ENCODE data around the gene ASB7.

ASB7 gene

DNA sequence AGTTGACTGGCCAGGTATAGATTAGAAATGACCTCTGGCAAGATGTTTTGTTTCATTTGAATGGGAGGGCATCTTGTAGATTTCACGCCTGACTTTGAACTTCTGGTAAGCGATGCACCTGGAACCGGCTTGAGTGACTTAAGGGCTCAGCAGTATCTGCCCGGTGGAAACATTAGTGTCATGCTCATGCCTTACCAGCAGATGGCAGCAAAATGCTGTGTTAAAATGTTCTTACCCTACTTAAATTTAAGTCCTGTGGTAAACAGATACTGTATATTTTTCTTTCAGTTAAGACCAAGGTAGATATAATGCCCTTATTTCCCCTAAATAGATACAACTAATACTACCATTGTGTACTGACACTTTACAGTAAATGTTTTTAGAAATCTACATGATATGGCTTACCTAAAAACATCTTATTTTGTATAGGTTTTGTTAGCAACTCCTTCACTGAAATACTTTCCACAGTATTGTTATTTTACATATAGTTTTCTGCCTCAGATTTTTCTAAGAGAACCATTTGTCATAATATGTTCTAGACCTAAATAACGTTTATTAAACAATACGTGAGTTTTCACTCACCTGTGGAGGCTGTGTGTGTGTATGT, 25.5 kb downstream of the ASB7 start:
- H3K4me1 ChIP-seq (ENCODE audit: control extremely low read depth in 1 of 4, control insufficient read depth in 4 of 4, insufficient read depth in 4 of 4, low read length in 3 of 4): no peaks in the 10 kb centered on the region
- CTCF ChIA-PET: interaction anchor here (0.9 to 1.5 kb wide), 6 partner anchors 38 to 380 kb away, joined by 3 to 10 read pairs (median 4); no protein-coding TSS in a partner anchor
- POLR2A ChIA-PET: no interaction called here
- no peaks in the 10 kb centered on the region for H3K9me3 ChIP-seq (ENCODE audit: control extremely low read depth in 1 of 5, control insufficient read depth in 4 of 5, insufficient read depth in 2 of 5, low read depth in 1 of 5, low read length in 4 of 5)
- H3K36me3 ChIP-seq (ENCODE audit: control insufficient read depth in 4 of 4, insufficient read depth in 4 of 4, low read length in 3 of 4): peaks cover 8 to 35% (median 21%) of the 10 kb centered on the region in 4 experiments
- WGBS (ENCODE audit: insufficient coverage): 22% methylated on average over 4 of the region's 6 CpGs
- peak; percentile 78 to 88 (median 84) for DNase-seq
- no peaks in the 10 kb centered on the region for H3K27me3 ChIP-seq (replicated peaks in 2 of 5; ENCODE audit: control insufficient read depth in 4 of 5, insufficient read depth in 5 of 5, low read length in 4 of 5)
- H3K27ac ChIP-seq (ENCODE audit: insufficient read depth in 1 of 2, low read depth in 1 of 2, low read length in 2 of 2, poor library complexity in 1 of 2, severe bottlenecking in 2 of 2): no peak overlapping the region
- no peak overlapping the region for H3K4me3 ChIP-seq (ENCODE audit: control insufficient read depth in 1 of 7, extremely low read depth in 1 of 7, insufficient read depth in 4 of 7, low read depth in 2 of 7, low read length in 6 of 7)

DNA sequence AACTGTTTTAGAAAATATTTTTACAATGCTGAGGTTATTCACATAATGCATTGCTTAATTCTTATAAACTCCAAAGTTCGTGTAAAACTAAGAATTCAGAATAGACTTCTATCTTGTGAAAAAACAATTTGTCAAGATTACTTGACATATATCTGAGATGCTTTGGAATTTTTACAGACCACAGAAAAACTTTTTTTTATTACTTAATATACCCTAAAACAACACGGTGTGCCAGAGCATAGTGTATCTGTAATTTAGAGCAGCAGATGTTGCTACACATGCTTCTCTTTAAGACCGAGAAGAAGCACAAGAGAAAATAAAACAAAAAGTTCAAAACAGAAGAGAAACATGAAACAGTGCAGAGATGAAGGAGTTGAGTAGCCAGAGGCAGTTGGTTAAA, 26.4 kb downstream of the ASB7 start:
- ChIA-PET POLR2A (no interaction called here), CTCF (interaction anchor here (2.0 kb wide), 1 partner anchor 244 kb away, joined by 6 read pairs; no protein-coding TSS in a partner anchor)
- Histone ChIP-seq H3K36me3 (ENCODE audit: control insufficient read depth in 4 of 4, insufficient read depth in 4 of 4, low read length in 3 of 4) (peaks cover 8 to 35% (median 23%) of the 10 kb centered on the region in 4 experiments), H3K4me3 (ENCODE audit: control insufficient read depth in 1 of 7, extremely low read depth in 1 of 7, insufficient read depth in 4 of 7, low read depth in 2 of 7, low read length in 6 of 7) (no peak overlapping the region), H3K27ac (ENCODE audit: insufficient read depth in 1 of 2, low read depth in 1 of 2, low read length in 2 of 2, poor library complexity in 1 of 2, severe bottlenecking in 2 of 2) (no peak overlapping the region), H3K4me1 (ENCODE audit: control extremely low read depth in 1 of 4, control insufficient read depth in 4 of 4, insufficient read depth in 4 of 4, low read length in 3 of 4) (peaks cover 0 to 2% (median 0%) of the 10 kb centered on the region in 4 experiments), H3K27me3 (replicated peaks in 2 of 5; ENCODE audit: control insufficient read depth in 4 of 5, insufficient read depth in 5 of 5, low read length in 4 of 5) (no peaks in the 10 kb centered on the region), H3K9me3 (ENCODE audit: control extremely low read depth in 1 of 5, control insufficient read depth in 4 of 5, insufficient read depth in 2 of 5, low read depth in 1 of 5, low read length in 4 of 5) (no peaks in the 10 kb centered on the region)
- 86% methylated on average over 2 of the region's 3 CpGs for WGBS (ENCODE audit: insufficient coverage)
- DNase-seq: no peak

DNA sequence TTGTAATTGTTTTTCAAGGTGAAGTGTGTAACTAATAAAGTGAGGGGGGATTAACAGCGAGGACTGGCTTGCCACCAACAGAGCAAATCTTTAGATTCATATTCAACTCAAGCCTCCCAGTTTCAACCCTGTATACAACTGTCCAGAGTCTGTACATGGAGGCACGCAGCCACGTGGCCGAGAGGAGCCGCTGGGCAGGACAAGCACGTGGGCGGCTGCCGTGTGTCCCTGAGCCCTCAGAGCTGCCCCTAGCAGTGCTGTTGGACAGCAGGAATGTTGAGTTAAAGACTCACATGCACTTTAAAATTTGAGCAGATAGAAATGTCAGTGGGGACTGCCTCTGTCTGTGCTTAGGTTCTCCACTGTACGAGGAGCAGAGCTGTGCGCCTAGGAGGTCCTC, 29.4 kb downstream of the ASB7 start:
- ChIA-PET CTCF (interaction anchor here (0.9 to 1.2 kb wide), 5 partner anchors 10 to 376 kb away, joined by 3 to 6 read pairs (median 3); no protein-coding TSS in a partner anchor), POLR2A (no interaction called here)
- no peak for DNase-seq
- no peaks in the 10 kb centered on the region for H3K27me3 ChIP-seq (replicated peaks in 2 of 5; ENCODE audit: control insufficient read depth in 4 of 5, insufficient read depth in 5 of 5, low read length in 4 of 5)
- H3K4me1 ChIP-seq (ENCODE audit: control extremely low read depth in 1 of 4, control insufficient read depth in 4 of 4, insufficient read depth in 4 of 4, low read length in 3 of 4): peaks cover 0 to 3% (median 0%) of the 10 kb centered on the region in 4 experiments
- 96% methylated on average over 9 of the region's 10 CpGs for WGBS (ENCODE audit: insufficient coverage)
- no peaks in the 10 kb centered on the region for H3K9me3 ChIP-seq (ENCODE audit: control extremely low read depth in 1 of 5, control insufficient read depth in 4 of 5, insufficient read depth in 2 of 5, low read depth in 1 of 5, low read length in 4 of 5)
- H3K27ac ChIP-seq (ENCODE audit: insufficient read depth in 1 of 2, low read depth in 1 of 2, low read length in 2 of 2, poor library complexity in 1 of 2, severe bottlenecking in 2 of 2): no peak overlapping the region
- no peak overlapping the region for H3K4me3 ChIP-seq (ENCODE audit: control insufficient read depth in 1 of 7, extremely low read depth in 1 of 7, insufficient read depth in 4 of 7, low read depth in 2 of 7, low read length in 6 of 7)
- peaks cover 8 to 35% (median 23%) of the 10 kb centered on the region in 4 experiments for H3K36me3 ChIP-seq (ENCODE audit: control insufficient read depth in 4 of 4, insufficient read depth in 4 of 4, low read length in 3 of 4)

DNA sequence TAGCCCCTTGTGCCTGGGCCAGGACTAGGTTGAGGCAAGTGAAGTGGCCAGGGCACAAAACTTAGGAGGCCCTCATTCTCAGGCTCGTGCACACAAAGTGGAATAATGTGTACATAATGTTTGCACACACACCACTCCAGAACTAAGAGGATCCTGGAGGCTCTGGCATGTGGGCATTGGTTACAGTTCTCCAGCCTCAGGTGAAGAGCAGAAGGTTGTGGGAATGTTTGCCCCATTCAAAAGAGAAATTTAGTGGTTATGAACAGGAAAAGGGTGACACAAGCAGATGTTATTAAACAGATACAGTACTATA, 31.3 kb downstream of the ASB7 start:
- CTCF ChIA-PET: interaction anchor here (1.0 to 1.4 kb wide), 2 partner anchors 8 to 241 kb away, joined by 3 to 4 read pairs; no protein-coding TSS in a partner anchor
- 83% methylated on average over 1 of the region's 1 CpG for WGBS (ENCODE audit: insufficient coverage)
- no peak for DNase-seq
- Histone ChIP-seq H3K27ac (ENCODE audit: insufficient read depth in 1 of 2, low read depth in 1 of 2, low read length in 2 of 2, poor library complexity in 1 of 2, severe bottlenecking in 2 of 2) (no peak overlapping the region), H3K4me3 (ENCODE audit: control insufficient read depth in 1 of 7, extremely low read depth in 1 of 7, insufficient read depth in 4 of 7, low read depth in 2 of 7, low read length in 6 of 7) (no peak overlapping the region), H3K27me3 (replicated peaks in 2 of 5; ENCODE audit: control insufficient read depth in 4 of 5, insufficient read depth in 5 of 5, low read length in 4 of 5) (no peaks in the 10 kb centered on the region), H3K4me1 (ENCODE audit: control extremely low read depth in 1 of 4, control insufficient read depth in 4 of 4, insufficient read depth in 4 of 4, low read length in 3 of 4) (peaks cover 0 to 3% (median 0%) of the 10 kb centered on the region in 4 experiments), H3K9me3 (ENCODE audit: control extremely low read depth in 1 of 5, control insufficient read depth in 4 of 5, insufficient read depth in 2 of 5, low read depth in 1 of 5, low read length in 4 of 5) (no peaks in the 10 kb centered on the region), H3K36me3 (ENCODE audit: control insufficient read depth in 4 of 4, insufficient read depth in 4 of 4, low read length in 3 of 4) (peaks cover 10 to 35% (median 22%) of the 10 kb centered on the region in 4 experiments)
- POLR2A ChIA-PET: no interaction called here

DNA sequence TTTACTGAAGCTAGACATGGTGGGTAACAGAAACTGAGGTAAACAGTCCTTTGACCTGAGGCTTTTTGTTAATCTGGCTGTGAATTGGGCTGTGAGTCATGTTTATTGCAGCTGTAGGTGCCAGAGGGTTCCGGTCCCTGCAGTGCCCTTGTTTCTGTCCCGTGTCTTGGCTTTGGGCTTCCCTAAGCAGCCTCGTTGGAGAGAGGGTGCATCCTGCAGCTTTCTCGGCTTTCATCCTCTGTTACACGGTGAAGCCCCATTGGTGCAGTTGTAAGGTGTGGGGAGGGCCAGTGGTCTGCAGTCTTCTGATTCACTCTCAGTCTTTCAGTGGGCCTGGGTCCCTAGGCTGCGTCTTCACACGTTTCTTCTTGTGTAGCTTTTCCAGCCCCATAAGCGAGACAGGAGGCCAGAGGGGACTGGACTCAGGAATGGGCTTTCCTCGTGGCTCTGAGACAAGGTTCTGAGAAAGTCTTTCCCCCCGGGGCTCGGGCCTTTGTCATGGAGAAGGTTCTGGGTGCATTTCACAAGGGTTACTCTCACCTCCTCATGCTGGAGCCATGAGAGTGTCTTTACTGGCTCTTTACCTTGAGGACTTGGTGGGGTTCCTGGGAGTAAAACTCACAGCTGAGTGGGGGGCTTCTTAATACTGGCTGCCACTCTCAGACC, 33.1 kb downstream of the ASB7 start:
- no peaks in the 10 kb centered on the region for H3K27me3 ChIP-seq (replicated peaks in 2 of 5; ENCODE audit: control insufficient read depth in 4 of 5, insufficient read depth in 5 of 5, low read length in 4 of 5)
- DNase-seq: no peak
- H3K4me3 ChIP-seq (ENCODE audit: control insufficient read depth in 1 of 7, extremely low read depth in 1 of 7, insufficient read depth in 4 of 7, low read depth in 2 of 7, low read length in 6 of 7): no peak overlapping the region
- H3K27ac ChIP-seq (ENCODE audit: insufficient read depth in 1 of 2, low read depth in 1 of 2, low read length in 2 of 2, poor library complexity in 1 of 2, severe bottlenecking in 2 of 2): no peak overlapping the region
- peaks cover 2 to 22% (median 13%) of the 10 kb centered on the region in 4 experiments for H3K36me3 ChIP-seq (ENCODE audit: control insufficient read depth in 4 of 4, insufficient read depth in 4 of 4, low read length in 3 of 4)
- WGBS (ENCODE audit: insufficient coverage): 95% methylated on average over 7 of the region's 11 CpGs
- ChIA-PET CTCF (interaction anchor here (0.9 kb wide), 1 partner anchor 371 kb away, joined by 4 read pairs; no protein-coding TSS in a partner anchor), POLR2A (no interaction called here)
- H3K4me1 ChIP-seq (ENCODE audit: control extremely low read depth in 1 of 4, control insufficient read depth in 4 of 4, insufficient read depth in 4 of 4, low read length in 3 of 4): peaks cover 0 to 3% (median 0%) of the 10 kb centered on the region in 4 experiments
- H3K9me3 ChIP-seq (ENCODE audit: control extremely low read depth in 1 of 5, control insufficient read depth in 4 of 5, insufficient read depth in 2 of 5, low read depth in 1 of 5, low read length in 4 of 5): no peaks in the 10 kb centered on the region

DNA sequence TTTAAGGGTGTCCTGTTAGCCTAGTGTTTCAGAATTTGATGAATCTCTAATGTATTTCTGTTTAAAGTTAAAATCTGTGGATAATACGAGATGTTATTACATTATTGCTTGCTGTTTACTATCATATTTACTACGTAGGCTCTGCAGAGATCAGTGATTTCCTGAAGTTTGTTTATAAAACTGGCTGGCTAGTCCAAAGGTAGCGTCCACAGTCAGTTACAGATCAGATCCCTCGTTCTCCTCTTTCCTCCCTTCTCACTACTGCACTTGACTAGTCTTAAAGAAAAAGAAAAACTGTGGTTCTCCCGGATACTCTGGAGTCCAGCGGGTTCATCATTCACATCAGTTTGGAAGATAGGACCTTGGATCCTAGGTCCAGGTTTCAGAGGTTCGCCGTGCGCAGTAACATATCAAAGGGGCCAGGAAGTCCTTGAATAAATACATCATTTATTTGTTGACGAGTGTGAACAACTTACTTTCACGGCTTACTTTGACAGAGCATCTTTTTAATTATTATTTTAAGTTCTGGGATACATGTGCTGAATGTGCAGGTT, 35.9 kb downstream of the ASB7 start:
- H3K4me1 ChIP-seq (ENCODE audit: control extremely low read depth in 1 of 4, control insufficient read depth in 4 of 4, insufficient read depth in 4 of 4, low read length in 3 of 4): peaks cover 0 to 11% (median 2%) of the 10 kb centered on the region in 4 experiments
- POLR2A ChIA-PET: no interaction called here
- no peak for DNase-seq
- no peaks in the 10 kb centered on the region for H3K9me3 ChIP-seq (ENCODE audit: control extremely low read depth in 1 of 5, control insufficient read depth in 4 of 5, insufficient read depth in 2 of 5, low read depth in 1 of 5, low read length in 4 of 5)
- H3K27ac ChIP-seq (ENCODE audit: insufficient read depth in 1 of 2, low read depth in 1 of 2, low read length in 2 of 2, poor library complexity in 1 of 2, severe bottlenecking in 2 of 2): no peak overlapping the region
- no peaks in the 10 kb centered on the region for H3K27me3 ChIP-seq (replicated peaks in 2 of 5; ENCODE audit: control insufficient read depth in 4 of 5, insufficient read depth in 5 of 5, low read length in 4 of 5)
- H3K4me3 ChIP-seq (ENCODE audit: control insufficient read depth in 1 of 7, extremely low read depth in 1 of 7, insufficient read depth in 4 of 7, low read depth in 2 of 7, low read length in 6 of 7): no peak overlapping the region
- peaks cover 0 to 4% (median 3%) of the 10 kb centered on the region in 4 experiments for H3K36me3 ChIP-seq (ENCODE audit: control insufficient read depth in 4 of 4, insufficient read depth in 4 of 4, low read length in 3 of 4)
- CTCF ChIA-PET: interaction anchor here (1.5 kb wide), 1 partner anchor 9 kb away, joined by 3 read pairs; no protein-coding TSS in a partner anchor
- WGBS (ENCODE audit: insufficient coverage): 99% methylated on average over 7 of the region's 11 CpGs
